GM18502 (cell line): Measurements from ENCODE around the gene TRAF3IP3.

Source experiments
- ATAC-seq: cut with Tn5 transposase; IDR thresholded peaks from one replicate; pipeline ENCODE4 v1.9.1; 2021; ENCODE audit warnings: mild to moderate bottlenecking; ENCODE audit not compliant: unreplicated experiment, poor library complexity

TRAF3IP3 gene

GRCh38 chr1:209761011-209761635 is 5.3 kb downstream of the TRAF3IP3 start:
- ATAC-seq, result no peak

- ATAC-seq, result no peak
These were observed 10.2 kb downstream of the TRAF3IP3 start for GRCh38 chr1:209766051-209766450.

- ATAC-seq, result no peak
These were observed 11.2 kb downstream of the TRAF3IP3 start for GRCh38 chr1:209767096-209767495.

- ATAC-seq, result no peak
These were observed 11.9 kb downstream of the TRAF3IP3 start for GRCh38 chr1:209767706-209768105.

- peak; percentile 83 for ATAC-seq
These were observed 12.5 kb downstream of the TRAF3IP3 start for GRCh38 chr1:209768354-209768774.

- ATAC-seq, result peak; percentile 79
These were observed 13.5 kb downstream of the TRAF3IP3 start for GRCh38 chr1:209769171-209769904.

GRCh38 chr1:209769971-209770370 is 14.1 kb downstream of the TRAF3IP3 start:
- ATAC-seq, result no peak

GRCh38 chr1:209770636-209771415 is 15.0 kb downstream of the TRAF3IP3 start:
- ATAC-seq, result no peak

- ATAC-seq, result no peak
These were observed 16.3 kb downstream of the TRAF3IP3 start for GRCh38 chr1:209772126-209772525.

GRCh38 chr1:209774592-209774991 is 18.7 kb downstream of the TRAF3IP3 start:
- peak; percentile 77 for ATAC-seq

GRCh38 chr1:209775678-209776077 is 19.8 kb downstream of the TRAF3IP3 start:
- no peak for ATAC-seq

- ATAC-seq, result no peak
These were observed 21.7 kb downstream of the TRAF3IP3 start for GRCh38 chr1:209777587-209777986.

- no peak for ATAC-seq
These were observed 22.2 kb downstream of the TRAF3IP3 start for GRCh38 chr1:209778102-209778501.

- ATAC-seq, result no peak
These were observed 24.4 kb downstream of the TRAF3IP3 start for GRCh38 chr1:209780268-209780667.

GRCh38 chr1:209783386-209783785 is 27.5 kb downstream of the TRAF3IP3 start:
- no peak for ATAC-seq

- peak; percentile 98 for ATAC-seq
These were observed 28.7 kb downstream of the TRAF3IP3 start, which contains the start of gene C1orf74 for GRCh38 chr1:209784265-209785169. Gene C1orf74 (minus strand): TSS chr1:209784559. CDS start chr1:209783634, 925 bp downstream.

- ATAC-seq, result no peak
These were observed 29.7 kb downstream of the TRAF3IP3 start for GRCh38 chr1:209785592-209785991.

GRCh38 chr1:209786146-209786545 is 30.3 kb downstream of the TRAF3IP3 start:
- no peak for ATAC-seq

GRCh38 chr1:209787551-209787950 is 31.7 kb downstream of the TRAF3IP3 start:
- no peak for ATAC-seq

- ATAC-seq, result no peak
These were observed 33.4 kb downstream of the TRAF3IP3 start for GRCh38 chr1:209789245-209789644.
